HepG2 (cell line): ENCODE measurements around the gene NAT9. TPM values are rescaled to one million over a fixed set of nuclear protein-coding genes. Genes with fewer than 3 reads are reported as not detected.

ENCODE experiments used
- ARHGAP35 ChIP-seq: sonication (generic); formaldehyde crosslinking; IDR thresholded peaks from 2 replicates; pipeline ENCODE4 v1.9.0; 2022; ENCODE audit warnings: mild to moderate bottlenecking, inconsistent platforms, moderate library complexity, missing genetic modification reagents, borderline replicate concordance
- CBFB ChIP-seq: sonication (generic); formaldehyde crosslinking; IDR thresholded peaks from 2 replicates; pipeline ENCODE4 v1.4.0; 2020; ENCODE audit warnings: missing genetic modification reagents
- ELK4 ChIP-seq: sonication (generic); formaldehyde crosslinking; IDR thresholded peaks from 2 replicates; pipeline ENCODE4 v1.9.0; 2021; ENCODE audit warnings: missing genetic modification reagents, borderline replicate concordance
- FOXK1 ChIP-seq: sonication (generic); formaldehyde crosslinking; IDR thresholded peaks from 2 replicates; pipeline ENCODE4 v1.4.0; 2020; ENCODE audit warnings: low read depth, missing genetic modification reagents, borderline replicate concordance
- JARID2 ChIP-seq: sonication (generic); formaldehyde crosslinking; IDR thresholded peaks from 2 replicates; pipeline ENCODE4 v1.8.1; 2023; ENCODE audit warnings: missing genetic modification reagents, inconsistent platforms; ENCODE audit not compliant: insufficient replicate concordance
- MIER3 ChIP-seq: IDR thresholded peaks from 2 replicates; pipeline ENCODE4 v1.6.1; 2016; ENCODE audit warnings: missing compliant biosample characterization, borderline replicate concordance
- NR0B2 ChIP-seq: sonication (generic); formaldehyde crosslinking; IDR thresholded peaks from 2 replicates; pipeline ENCODE4 v1.4.0; 2020; ENCODE audit warnings: mild to moderate bottlenecking, missing genetic modification reagents
- NR1H2 ChIP-seq: sonication (generic); formaldehyde crosslinking; IDR thresholded peaks from 2 replicates; pipeline ENCODE4 v1.8.1; 2022; ENCODE audit warnings: low read depth, missing genetic modification reagents, borderline replicate concordance
- POLR2G ChIP-seq: fragments of 200-400 bp; formaldehyde crosslinking; IDR thresholded peaks from 2 replicates; pipeline ENCODE4 v1.6.1; 2018; ENCODE audit warnings: mild to moderate bottlenecking, low read depth, low read length, moderate library complexity
- REPIN1 ChIP-seq: sonication (generic); formaldehyde crosslinking; IDR thresholded peaks from 2 replicates; pipeline ENCODE4 v1.8.0; 2022; ENCODE audit warnings: missing genetic modification reagents, low read depth, mild to moderate bottlenecking, borderline replicate concordance
- SALL2 ChIP-seq: sonication (generic); formaldehyde crosslinking; IDR thresholded peaks from 2 replicates; pipeline ENCODE4 v1.8.1; 2023; ENCODE audit warnings: mild to moderate bottlenecking, missing genetic modification reagents, inconsistent platforms
- SMC3 ChIP-seq: IDR thresholded peaks from 2 replicates; pipeline ENCODE4 v1.6.1; 2011; ENCODE audit warnings: low read length, improper control_type of control experiment
- SPEN ChIP-seq: sonication (generic); formaldehyde crosslinking; IDR thresholded peaks from 2 replicates; pipeline ENCODE4 v1.5.1; 2020; ENCODE audit warnings: low read depth, mild to moderate bottlenecking, missing genetic modification reagents
- TFDP1 ChIP-seq: IDR thresholded peaks from 2 replicates; pipeline ENCODE4 v1.6.1; 2016; ENCODE audit warnings: missing compliant biosample characterization, missing genetic modification reagents, borderline replicate concordance
- ZMYM3 ChIP-seq: sonication (generic); formaldehyde crosslinking; IDR thresholded peaks from 2 replicates; pipeline ENCODE4 v1.5.1; 2020; ENCODE audit warnings: mild to moderate bottlenecking, missing genetic modification reagents
- ZNF292 ChIP-seq: sonication (generic); formaldehyde crosslinking; IDR thresholded peaks from 2 replicates; pipeline ENCODE4 v1.8.1; 2022; ENCODE audit warnings: mild to moderate bottlenecking, low read depth, missing genetic modification reagents, borderline replicate concordance
- ZNF34 ChIP-seq: sonication (generic); formaldehyde crosslinking; IDR thresholded peaks from 2 replicates; pipeline ENCODE4 v1.4.0; 2020; ENCODE audit warnings: mild to moderate bottlenecking, missing genetic modification reagents, borderline replicate concordance
- ZNF430 ChIP-seq: sonication (generic); formaldehyde crosslinking; IDR thresholded peaks from 2 replicates; pipeline ENCODE4 v1.9.0; 2021; ENCODE audit warnings: mild to moderate bottlenecking, missing genetic modification reagents
- ZNF558 ChIP-seq: sonication (generic); formaldehyde crosslinking; IDR thresholded peaks from 2 replicates; pipeline ENCODE4 v1.9.0; 2022; ENCODE audit warnings: mild to moderate bottlenecking, missing genetic modification reagents, borderline replicate concordance
- ZNF777 ChIP-seq: sonication (generic); formaldehyde crosslinking; IDR thresholded peaks from 2 replicates; pipeline ENCODE4 v1.4.0; 2020; ENCODE audit warnings: missing genetic modification reagents
- ZSCAN22 ChIP-seq: sonication (generic); formaldehyde crosslinking; IDR thresholded peaks from 2 replicates; pipeline ENCODE4 v1.4.0; 2020; ENCODE audit warnings: mild to moderate bottlenecking, missing genetic modification reagents
- ZZZ3 ChIP-seq: sonication (generic); formaldehyde crosslinking; IDR thresholded peaks from 2 replicates; pipeline ENCODE4 v1.4.0; 2020; ENCODE audit warnings: missing genetic modification reagents, mild to moderate bottlenecking, borderline replicate concordance
- polyA plus RNA-seq, 8 experiments: library from polyadenylated mRNA; depleted of rRNA in 3 of 8; stranded (reverse) in 7 of 8; unstranded in 1 of 8; fragments of >200 nt; fragmentation: Illumina TruSeq in 4 of 8; extraction: Trizol in 4 of 8; gene quantifications; 2 replicates each; pipeline versions ENCODE4 v1.2.1 to v1.2.3, GENCODE V29; 2011 to 2016; ENCODE audit warnings: low read depth in 4 of 8, missing spikeins in 1 of 8, mixed read lengths in 1 of 8; ENCODE audit not compliant: insufficient read depth in 1 of 8
- total RNA-seq, 5 experiments: library from RNA; depleted of rRNA; stranded (reverse); fragments of >200 nt; fragmentation: Illumina TruSeq; extraction: Trizol; gene quantifications; 2 replicates each; pipeline ENCODE4 v1.2.3, GENCODE V29; 2016; ENCODE audit warnings: low read depth in 1 of 5
- TF ChIP-seq, protein P1 (sequence below): sonication (generic); formaldehyde crosslinking; IDR thresholded peaks from 2 replicates; pipeline ENCODE4 v1.5.0; 2020; ENCODE audit warnings: mild to moderate bottlenecking, missing genetic modification reagents

NAT9 gene
- total and polyA plus RNA-seq, 2 of the 13 experiments (the other 11 are each of a cell fraction or from before 2014, with no cell fraction given): 39.7 to 44.2 TPM

GRCh38 chr17:74748529-74749278 is 27.4 kb downstream of the NAT9 start, which contains the start of gene NHERF1 (continued):
- TF ChIP-seq, protein P1, sequence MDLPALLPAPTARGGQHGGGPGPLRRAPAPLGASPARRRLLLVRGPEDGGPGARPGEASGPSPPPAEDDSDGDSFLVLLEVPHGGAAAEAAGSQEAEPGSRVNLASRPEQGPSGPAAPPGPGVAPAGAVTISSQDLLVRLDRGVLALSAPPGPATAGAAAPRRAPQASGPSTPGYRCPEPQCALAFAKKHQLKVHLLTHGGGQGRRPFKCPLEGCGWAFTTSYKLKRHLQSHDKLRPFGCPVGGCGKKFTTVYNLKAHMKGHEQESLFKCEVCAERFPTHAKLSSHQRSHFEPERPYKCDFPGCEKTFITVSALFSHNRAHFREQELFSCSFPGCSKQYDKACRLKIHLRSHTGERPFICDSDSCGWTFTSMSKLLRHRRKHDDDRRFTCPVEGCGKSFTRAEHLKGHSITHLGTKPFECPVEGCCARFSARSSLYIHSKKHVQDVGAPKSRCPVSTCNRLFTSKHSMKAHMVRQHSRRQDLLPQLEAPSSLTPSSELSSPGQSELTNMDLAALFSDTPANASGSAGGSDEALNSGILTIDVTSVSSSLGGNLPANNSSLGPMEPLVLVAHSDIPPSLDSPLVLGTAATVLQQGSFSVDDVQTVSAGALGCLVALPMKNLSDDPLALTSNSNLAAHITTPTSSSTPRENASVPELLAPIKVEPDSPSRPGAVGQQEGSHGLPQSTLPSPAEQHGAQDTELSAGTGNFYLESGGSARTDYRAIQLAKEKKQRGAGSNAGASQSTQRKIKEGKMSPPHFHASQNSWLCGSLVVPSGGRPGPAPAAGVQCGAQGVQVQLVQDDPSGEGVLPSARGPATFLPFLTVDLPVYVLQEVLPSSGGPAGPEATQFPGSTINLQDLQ (CRISPR knock-in tag): 0 out of 2 replicates have a peak, but pooled peaks have one; percentile 4
- TF ChIP-seq ZZZ3 (CRISPR knock-in tag): peak; percentile 47; the same call in 1 of the 2 replicates
- peak; percentile 97; the same call in 1 of the 2 replicates for TF ChIP-seq SALL2 (CRISPR knock-in tag)
- peak; percentile 79; the same call in 1 of the 2 replicates for TF ChIP-seq ZNF34 (CRISPR knock-in tag)
- no peak; the same call in 1 of the 2 replicates for TF ChIP-seq SMC3
- no peak for TF ChIP-seq ZSCAN22
- TF ChIP-seq ELK4 (CRISPR knock-in tag): peak; percentile 73; the same call in 1 of the 2 replicates
- peak; percentile 55; the same call in 1 of the 2 replicates for TF ChIP-seq FOXK1 (CRISPR knock-in tag)
- TF ChIP-seq JARID2 (CRISPR knock-in tag): peak; percentile 42
- peak; percentile 92 for TF ChIP-seq ZNF430
- TF ChIP-seq REPIN1 (CRISPR knock-in tag): peak; percentile 88
- no peak for TF ChIP-seq NR1H2
- peak; percentile 80 for TF ChIP-seq CBFB (CRISPR knock-in tag)
- 0 out of 2 replicates have a peak, but pooled peaks have one; percentile 3 for TF ChIP-seq ZNF292 (CRISPR knock-in tag)
- peak; percentile 72 for TF ChIP-seq NR0B2 (CRISPR knock-in tag)
- TF ChIP-seq ZNF558 (CRISPR knock-in tag): peak; percentile 94; the same call in 1 of the 2 replicates
- TF ChIP-seq SPEN: peak; percentile 85
- 0 out of 2 replicates have a peak, but pooled peaks have one; percentile 23 for TF ChIP-seq TFDP1 (CRISPR knock-in tag)
- peak; percentile 17; the same call in 1 of the 2 replicates for TF ChIP-seq ZNF777 (CRISPR knock-in tag)
- 0 out of 2 replicates have a peak, but pooled peaks have one; percentile 31 for TF ChIP-seq MIER3 (CRISPR knock-in tag)
- peak; percentile 86 for TF ChIP-seq ARHGAP35 (CRISPR knock-in tag)
- TF ChIP-seq ZMYM3 (CRISPR knock-in tag): no peak
- peak; percentile 100 for TF ChIP-seq POLR2G
